GM12878 (cell line): ENCODE results near the gene SIX5. TPM values are rescaled to one million over a fixed set of nuclear protein-coding genes. Genes with fewer than 3 reads are reported as not detected.

Experiments
- ATAC-seq: fragments of 200-7000 bp; cut with Tn5 transposase; 3 replicates; pipeline ENCODE4 v1.9.1; 2020; ENCODE audit warnings: mild to moderate bottlenecking, moderate library complexity
- BruUV-seq: library from RNA; stranded (reverse); fragments of 400-500 nt; replicated peaks from 2 replicates; lab custom pipeline; 2021; lab: Mats Ljungman, UMichigan
- CTCF ChIA-PET: fragments of 300-600 bp; sonication (Branson Sonifier 250); formaldehyde crosslinking; extraction: SDS; loops from one replicate; lab custom pipeline; 2021; ENCODE audit warnings: inconsistent platforms; lab: Yijun Ruan, JAX
- POLR2A ChIA-PET: fragments of 350-600 bp; formaldehyde crosslinking; extraction: SDS; loops from one replicate; lab custom pipeline; 2021; ENCODE audit warnings: inconsistent platforms; lab: Charles Lee
- RAD21 ChIA-PET: fragments of 300-600 bp; sonication (Branson Sonifier 250); formaldehyde crosslinking; loops from one replicate; lab custom pipeline; 2023; ENCODE audit warnings: antibody characterized with exemption; ENCODE audit not compliant: unreplicated experiment; lab: Charles Lee
- SMC1A ChIA-PET: fragments of 300-600 bp; sonication (Branson Sonifier 250); formaldehyde crosslinking; loops from one replicate; lab custom pipeline; 2023; ENCODE audit not compliant: unreplicated experiment, uncharacterized antibody; lab: Charles Lee
- DNase-seq: peaks from one replicate; pipeline ENCODE4 v3.0.0-alpha.2; 2011; ENCODE audit warnings: low read depth, low spot score
- FAIRE-seq: peaks from 3 replicates; lab custom pipeline; 2011; peaks lifted over from hg19 to GRCh38; lab: Jason Lieb, UNC
- H2AFZ ChIP-seq: 2 replicates; pipeline ENCODE4 v1.6.0; 2011; ENCODE audit warnings: low read depth, low read length, control low read depth; ENCODE audit not compliant: control insufficient read depth
- H3K27ac ChIP-seq: 2 replicates; pipeline ENCODE4 v1.5.1; 2011; ENCODE audit warnings: control low read depth; ENCODE audit not compliant: control insufficient read depth, insufficient read depth
- H3K27me3 ChIP-seq, 2 experiments: replicated peaks in 1 of 2; 2 replicates each; pipeline versions ENCODE4 v1.6.0 to v1.6.1; 2011; ENCODE audit warnings: low read length in 1 of 2; ENCODE audit not compliant: control insufficient read depth in 2 of 2, insufficient read depth in 2 of 2
- H3K36me3 ChIP-seq, 2 experiments: 2 replicates each; pipeline ENCODE4 v1.5.1; 2011; ENCODE audit warnings: low read length in 1 of 2; ENCODE audit not compliant: control insufficient read depth in 2 of 2, insufficient read depth in 2 of 2
- H3K4me1 ChIP-seq: 2 replicates; pipeline ENCODE4 v1.6.1; 2011; ENCODE audit warnings: mild to moderate bottlenecking, low read length, moderate library complexity, mixed read lengths; ENCODE audit not compliant: control insufficient read depth, insufficient read depth
- H3K4me2 ChIP-seq: 2 replicates; pipeline ENCODE4 v1.6.0; 2011; ENCODE audit warnings: control low read depth; ENCODE audit not compliant: control insufficient read depth, insufficient read depth
- H3K4me3 ChIP-seq: fragments of 200-600 bp; sonication (generic); 2 replicates; pipeline ENCODE4 v1.5.1; 2016
- H3K79me2 ChIP-seq: 2 replicates; pipeline ENCODE4 v1.6.0; 2011; ENCODE audit warnings: low read length; ENCODE audit not compliant: control insufficient read depth, insufficient read depth
- H3K9ac ChIP-seq: 2 replicates; pipeline ENCODE4 v1.8.0; 2011; ENCODE audit warnings: low read length, control low read depth, mixed read lengths; ENCODE audit not compliant: control insufficient read depth, insufficient read depth
- H3K9me3 ChIP-seq: replicated peaks from 3 replicates; pipeline ENCODE4 v1.5.1; 2011; ENCODE audit warnings: mild to moderate bottlenecking, low read length; ENCODE audit not compliant: control insufficient read depth, insufficient read depth
- H4K20me1 ChIP-seq: 2 replicates; pipeline ENCODE4 v1.6.0; 2011; ENCODE audit not compliant: control insufficient read depth, insufficient read depth
- BCL11A ChIP-seq: IDR thresholded peaks from 2 replicates; pipeline ENCODE4 v1.6.1; 2011; ENCODE audit warnings: low read depth, low read length
- CEBPZ ChIP-seq: fragments of 150-350 bp; IDR thresholded peaks from 2 replicates; pipeline ENCODE4 v1.6.1; 2016; ENCODE audit warnings: low read depth, low read length
- ESRRA ChIP-seq: IDR thresholded peaks from 2 replicates; pipeline ENCODE4 v1.6.1; 2012; ENCODE audit warnings: mild to moderate bottlenecking, low read length, improper control_type of control experiment
- MEF2A ChIP-seq: IDR thresholded peaks from 2 replicates; pipeline ENCODE4 v1.6.1; 2011; ENCODE audit warnings: low read depth, mild to moderate bottlenecking, low read length, moderate library complexity; ENCODE audit not compliant: insufficient read depth
- NFXL1 ChIP-seq: fragments of 450-650 bp; IDR thresholded peaks from 2 replicates; pipeline ENCODE4 v1.6.1; 2017; ENCODE audit warnings: antibody characterized with exemption, mild to moderate bottlenecking, borderline replicate concordance
- POLR2AphosphoS5 ChIP-seq: IDR thresholded peaks from 2 replicates; pipeline ENCODE4 v1.6.1; 2011; ENCODE audit warnings: mild to moderate bottlenecking, low read length, inconsistent platforms
- RAD21 ChIP-seq: IDR thresholded peaks from 2 replicates; pipeline ENCODE4 v1.6.1; 2011; ENCODE audit warnings: mild to moderate bottlenecking, low read depth, low read length, moderate library complexity; ENCODE audit not compliant: insufficient read depth
- USF2 ChIP-seq: IDR thresholded peaks from 2 replicates; pipeline ENCODE4 v1.6.1; 2011; ENCODE audit warnings: low read depth, low read length, improper control_type of control experiment, borderline replicate concordance
- ZNF592 ChIP-seq: fragments of 450-650 bp; IDR thresholded peaks from 2 replicates; pipeline ENCODE4 v1.6.1; 2017; ENCODE audit warnings: mild to moderate bottlenecking, moderate library complexity
- WGBS: methylation state at CpG from one replicate; pipeline ENCODE4 v1.1.6; 2016; ENCODE audit warnings: low lambda C conversion rate; ENCODE audit not compliant: insufficient replicate concordance, insufficient coverage; ENCODE audit errors: missing lambda C conversion rate; 5-methylcytosine and 5-hydroxymethylcytosine counted together
- in situ Hi-C: fragments of 300-500 bp; cut with MboI; formaldehyde crosslinking; loops from 9 replicates; pipeline ENCODE4 v1.14.3; 2018; ENCODE audit warnings: mixed read lengths
- intact Hi-C: fragments of 100-400 bp; cut with micrococcal nuclease; formaldehyde crosslinking; loops from one replicate; pipeline ENCODE4 v1.14.2; 2022; ENCODE audit not compliant: unreplicated experiment
- polyA plus RNA-seq, 11 experiments: library from polyadenylated mRNA; depleted of rRNA in 4 of 11; unstranded in 6 of 11; stranded (reverse) in 5 of 11; fragments of >200 nt; fragmentation: Nextera tagmentation in 4 of 11; fragmentation: Illumina TruSeq in 1 of 11; extraction: Ambion mirVana in 4 of 11; extraction: Trizol in 1 of 11; gene quantifications; 1 replicate in 1 of 11; 2 replicates in 10 of 11; pipeline versions ENCODE4 v1.2.1 to v1.2.3, GENCODE V29; 2011 to 2016; ENCODE audit warnings: inconsistent platforms in 2 of 11, missing spikeins in 2 of 11, low read depth in 1 of 11
- total RNA-seq, 4 experiments: library from RNA; depleted of rRNA in 3 of 4; stranded (reverse); fragments of >200 nt in 3 of 4; fragmentation: Illumina TruSeq in 1 of 4; extraction: Trizol in 1 of 4; gene quantifications; 2 replicates each; pipeline versions ENCODE4 v1.2.1 to v1.2.3, GENCODE V29; 2013 to 2021

SIX5 gene
- total and polyA plus RNA-seq, 10 of the 15 experiments (the other 5 are each of a cell fraction or from before 2014, with no cell fraction given), result 1.9 to 10.5 (median 3.0) TPM; not detected in 2

- 83% methylated on average over 46 of the region's 57 CpGs for WGBS
- BruUV-seq, result no TSS peak
- TF ChIP-seq ESRRA (no peak), USF2 (no peak), RAD21 (no peak), MEF2A (no peak), BCL11A (no peak), NFXL1 (no peak), CEBPZ (no peak), ZNF592 (no peak), POLR2AphosphoS5 (no peak)
Observed at GRCh38 chr19:45804140-45804958, 35.3 kb upstream of the SIX5 start.

More at GRCh38 chr19:45804140-45804958, 35.3 kb upstream of the SIX5 start:
- Histone ChIP-seq H2AFZ (no peak overlapping the region), H3K79me2 (no peaks in the 10 kb centered on the region), H4K20me1 (no peaks in the 10 kb centered on the region), H3K9ac (no peak overlapping the region), H3K4me1 (peaks cover 5% of the 10 kb centered on the region), H3K36me3 (no peaks in the 10 kb centered on the region), H3K27me3 (no peaks in the 10 kb centered on the region), H3K27ac (no peak overlapping the region), H3K4me3 (no peak overlapping the region), H3K9me3 (no peaks in the 10 kb centered on the region), H3K4me2 (no peak overlapping the region)
- ChIA-PET CTCF (interaction anchor here (1.2 to 1.3 kb wide), 2 partner anchors 12 to 33 kb away, joined by 5 read pairs; no protein-coding TSS in a partner anchor), SMC1A (no interaction called here), RAD21 (no interaction called here), POLR2A (interaction anchor here (0.7 kb wide), 1 partner anchor 11 kb away, joined by 3 read pairs; no protein-coding TSS in a partner anchor)
- FAIRE-seq, result no peak
- in situ Hi-C loops, result no loop called here
- intact Hi-C loops, result no loop called here
- DNase-seq, result no peak
- no peak for ATAC-seq
